OCI-LY1 (cell line): ENCODE measurements around the gene GATA6.

Experiments used
- H2AFZ ChIP-seq: fragments of 200-600 bp; sonication (generic), shearing (Covaris generic); 2 replicates; pipeline ENCODE4 v1.6.0; 2014; ENCODE audit warnings: antibody characterized with exemption, mild to moderate bottlenecking, low read length
- H3F3A ChIP-seq: fragments of 200-600 bp; sonication (generic), shearing (Covaris generic); 2 replicates; pipeline ENCODE4 v1.6.0; 2014; ENCODE audit warnings: mild to moderate bottlenecking, antibody characterized with exemption, low read length, moderate library complexity; ENCODE audit not compliant: insufficient read depth
- H3K27ac ChIP-seq: fragments of 200-600 bp; sonication (generic); 2 replicates; pipeline ENCODE4 v1.5.1; 2014; ENCODE audit warnings: low read length, mixed run types, mild to moderate bottlenecking, low read depth; ENCODE audit not compliant: poor library complexity, severe bottlenecking
- H3K27me3 ChIP-seq: fragments of 200-600 bp; sonication (generic); 2 replicates; pipeline ENCODE4 v1.6.0; 2014; ENCODE audit warnings: antibody characterized with exemption, mild to moderate bottlenecking, low read length, moderate library complexity; ENCODE audit not compliant: insufficient read depth
- H3K36me3 ChIP-seq: fragments of 200-600 bp; sonication (generic); 2 replicates; pipeline ENCODE4 v1.6.1; 2014; ENCODE audit warnings: mild to moderate bottlenecking, antibody characterized with exemption, low read length, moderate library complexity, mixed read lengths; ENCODE audit not compliant: insufficient read depth
- H3K4me1 ChIP-seq: fragments of 200-600 bp; sonication (generic); 2 replicates; pipeline ENCODE4 v1.5.1; 2014; ENCODE audit warnings: mild to moderate bottlenecking, low read length, moderate library complexity; ENCODE audit not compliant: insufficient read depth, severe bottlenecking
- H3K4me2 ChIP-seq: fragments of 200-600 bp; sonication (generic), shearing (Covaris generic); 2 replicates; pipeline ENCODE4 v1.6.1; 2014; ENCODE audit warnings: low read length
- H3K4me3 ChIP-seq: fragments of 200-600 bp; sonication (generic); 2 replicates; pipeline ENCODE4 v1.5.1; 2014; ENCODE audit warnings: low read length, low read depth, mild to moderate bottlenecking, mixed read lengths; ENCODE audit not compliant: poor library complexity, severe bottlenecking
- H3K79me2 ChIP-seq: fragments of 200-600 bp; shearing (Covaris generic); 2 replicates; pipeline ENCODE4 v1.6.1; 2016; ENCODE audit warnings: mixed run types, low read length, mixed read lengths; ENCODE audit not compliant: insufficient read depth
- H3K9ac ChIP-seq: fragments of 200-600 bp; sonication (generic), shearing (Covaris generic); 2 replicates; pipeline ENCODE4 v1.6.1; 2014; ENCODE audit warnings: mild to moderate bottlenecking, low read length, mixed read lengths
- H3K9me2 ChIP-seq: fragments of 200-600 bp; sonication (generic), shearing (Covaris generic); 2 replicates; pipeline ENCODE4 v1.6.1; 2014; ENCODE audit warnings: low read depth, mild to moderate bottlenecking, low read length, mixed read lengths
- H3K9me3 ChIP-seq: fragments of 200-600 bp; shearing (Covaris generic); 2 replicates; pipeline ENCODE4 v1.6.1; 2014; ENCODE audit warnings: low read length, mixed read lengths
- H4K20me1 ChIP-seq: fragments of 200-600 bp; sonication (generic), shearing (Covaris generic); 2 replicates; pipeline ENCODE4 v1.6.0; 2016; ENCODE audit warnings: mild to moderate bottlenecking, low read length; ENCODE audit not compliant: insufficient read depth
- CTCF ChIP-seq: fragments of 200-600 bp; sonication (generic), shearing (Covaris generic); IDR thresholded peaks from 2 replicates; pipeline ENCODE4 v1.5.1; 2017; ENCODE audit warnings: mild to moderate bottlenecking, antibody characterized with exemption, low read length, moderate library complexity, mixed read lengths
- EZH2 ChIP-seq: fragments of 200-600 bp; sonication (generic), shearing (Covaris generic); IDR thresholded peaks from 2 replicates; pipeline ENCODE4 v1.8.0; 2017; ENCODE audit warnings: borderline replicate concordance, mixed run types, mild to moderate bottlenecking, antibody characterized with exemption, low read length, moderate library complexity, mixed read lengths

Gene GATA6

GRCh38 chr18:22176420-22177326 is 7.3 kb downstream of the GATA6 start:
- no peaks in the 10 kb centered on the region for H3K9me3 ChIP-seq
- no peak overlapping the region for H3K27ac ChIP-seq
- H3K36me3 ChIP-seq = no peaks in the 10 kb centered on the region
- H3K27me3 ChIP-seq = no peaks in the 10 kb centered on the region
- H4K20me1 ChIP-seq = no peaks in the 10 kb centered on the region
- no peaks in the 10 kb centered on the region for H3K4me1 ChIP-seq
- no peaks in the 10 kb centered on the region for H3F3A ChIP-seq
- no peak for TF ChIP-seq CTCF
- TF ChIP-seq EZH2 = no peak
- H3K9ac ChIP-seq = no peak overlapping the region
- no peak overlapping the region for H3K4me2 ChIP-seq
- no peak overlapping the region for H3K4me3 ChIP-seq
- no peaks in the 10 kb centered on the region for H3K9me2 ChIP-seq
- H3K79me2 ChIP-seq = no peaks in the 10 kb centered on the region
- H2AFZ ChIP-seq = no peak overlapping the region

- no peak for TF ChIP-seq CTCF
- no peak for TF ChIP-seq EZH2
- H3K9me2 ChIP-seq = no peaks in the 10 kb centered on the region
- no peaks in the 10 kb centered on the region for H3K27me3 ChIP-seq
- no peaks in the 10 kb centered on the region for H4K20me1 ChIP-seq
- H3K4me2 ChIP-seq = no peak overlapping the region
- no peaks in the 10 kb centered on the region for H3K9me3 ChIP-seq
- no peaks in the 10 kb centered on the region for H3K36me3 ChIP-seq
- H3K4me3 ChIP-seq = no peak overlapping the region
- H3K27ac ChIP-seq = no peak overlapping the region
- H3K9ac ChIP-seq = no peak overlapping the region
- H3F3A ChIP-seq = no peaks in the 10 kb centered on the region
- no peaks in the 10 kb centered on the region for H3K79me2 ChIP-seq
- no peak overlapping the region for H2AFZ ChIP-seq
- H3K4me1 ChIP-seq = no peaks in the 10 kb centered on the region
Measured at GRCh38 chr18:22177327-22177871, 8.0 kb downstream of the GATA6 start.

- H3K9me3 ChIP-seq = no peaks in the 10 kb centered on the region
- no peaks in the 10 kb centered on the region for H3K9me2 ChIP-seq
- no peaks in the 10 kb centered on the region for H3F3A ChIP-seq
- no peak overlapping the region for H3K4me3 ChIP-seq
- no peaks in the 10 kb centered on the region for H3K27me3 ChIP-seq
- TF ChIP-seq CTCF = no peak
- no peak for TF ChIP-seq EZH2
- no peak overlapping the region for H2AFZ ChIP-seq
- H3K36me3 ChIP-seq = no peaks in the 10 kb centered on the region
- no peak overlapping the region for H3K27ac ChIP-seq
- no peaks in the 10 kb centered on the region for H3K79me2 ChIP-seq
- no peak overlapping the region for H3K4me2 ChIP-seq
- H3K9ac ChIP-seq = no peak overlapping the region
- H4K20me1 ChIP-seq = no peaks in the 10 kb centered on the region
- no peaks in the 10 kb centered on the region for H3K4me1 ChIP-seq
Measured at GRCh38 chr18:22179174-22179573, 9.8 kb downstream of the GATA6 start.
